GM10847 (cell line): Measurements from ENCODE around the gene CIRBP.

Source experiments
- POLR2A ChIP-seq: IDR thresholded peaks from 2 replicates; pipeline ENCODE4 v1.6.1; 2011; ENCODE audit not compliant: insufficient read length; ENCODE audit errors: extremely low read depth

CIRBP gene

DNA sequence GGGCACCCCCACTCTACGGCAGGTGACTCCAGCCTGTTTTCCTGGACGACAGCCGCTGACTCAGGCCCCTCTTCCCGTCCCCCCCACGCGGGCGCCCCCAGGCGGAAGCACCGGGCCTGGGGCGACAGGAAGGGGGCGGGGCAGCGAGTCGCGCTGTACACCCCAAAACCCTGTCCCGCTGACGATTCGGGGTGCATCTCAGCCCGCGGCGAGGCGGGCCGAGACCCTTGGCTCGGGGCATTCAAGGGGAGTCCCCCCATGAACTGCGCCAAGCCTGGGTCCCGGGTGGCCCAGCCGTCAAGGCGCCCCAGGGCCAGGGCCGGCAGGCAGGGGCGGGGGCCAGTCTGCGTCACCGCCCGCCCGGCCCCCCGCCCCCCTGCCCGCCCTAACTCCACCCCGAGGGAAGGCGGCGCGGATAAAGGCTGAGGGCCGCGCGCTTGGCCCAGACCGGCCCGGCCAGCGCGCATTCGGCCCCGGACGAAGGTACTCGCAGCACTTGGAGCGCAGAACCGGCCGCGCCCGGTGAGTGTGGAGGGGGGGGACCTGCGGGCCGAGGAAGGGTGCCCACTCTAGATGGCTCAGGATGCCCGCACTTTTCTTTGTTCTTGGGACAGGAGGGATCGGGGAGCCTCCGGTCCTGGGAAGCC is 20.9 kb upstream of the CIRBP start, which contains the start of gene MIDN:
MIDN (plus strand) TSS at position 445 of the 647 bp plus-strand sequence. CDS start 1,714 bp downstream, outside the sequence.
- peak; percentile 92 for TF ChIP-seq POLR2A

GRCh38 chr19:1248786-1249297 is 20.3 kb upstream of the CIRBP start:
- no peak for TF ChIP-seq POLR2A

DNA sequence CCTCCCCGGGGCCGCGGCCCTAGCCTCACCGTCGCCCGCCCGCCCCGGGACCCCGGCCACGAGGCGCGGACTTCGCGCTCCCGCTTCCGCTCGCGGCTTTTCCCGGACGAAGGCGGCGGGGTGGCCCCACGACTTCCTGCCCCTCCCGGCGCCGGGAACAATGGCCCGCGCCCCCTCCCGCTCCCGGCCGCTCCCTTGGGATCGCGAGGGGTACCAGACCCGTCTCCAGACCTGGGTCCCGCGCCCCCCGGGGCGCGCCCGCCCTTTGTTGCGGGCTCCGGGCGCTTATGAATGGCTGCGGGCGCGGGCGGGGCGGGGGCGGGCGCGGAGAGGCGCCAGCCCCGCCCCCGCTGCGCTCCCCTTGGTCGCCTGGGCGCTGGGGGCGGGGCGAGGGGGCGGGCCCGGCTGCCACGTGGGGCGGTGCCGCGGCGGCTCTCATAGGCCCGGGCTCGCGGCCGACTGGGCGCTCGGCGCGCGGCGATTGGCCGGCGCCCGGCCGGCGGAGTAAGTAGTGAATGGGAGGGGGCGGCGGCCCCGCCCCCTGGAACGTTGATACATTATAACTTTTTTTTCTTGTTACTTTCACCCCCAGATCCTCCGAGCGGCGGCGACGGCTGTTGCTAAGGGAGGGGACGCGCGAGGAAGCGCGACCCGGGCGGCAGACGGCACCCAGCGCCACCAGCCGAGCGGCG is 19.7 kb upstream of the CIRBP start:
- peak; percentile 61 for TF ChIP-seq POLR2A

DNA sequence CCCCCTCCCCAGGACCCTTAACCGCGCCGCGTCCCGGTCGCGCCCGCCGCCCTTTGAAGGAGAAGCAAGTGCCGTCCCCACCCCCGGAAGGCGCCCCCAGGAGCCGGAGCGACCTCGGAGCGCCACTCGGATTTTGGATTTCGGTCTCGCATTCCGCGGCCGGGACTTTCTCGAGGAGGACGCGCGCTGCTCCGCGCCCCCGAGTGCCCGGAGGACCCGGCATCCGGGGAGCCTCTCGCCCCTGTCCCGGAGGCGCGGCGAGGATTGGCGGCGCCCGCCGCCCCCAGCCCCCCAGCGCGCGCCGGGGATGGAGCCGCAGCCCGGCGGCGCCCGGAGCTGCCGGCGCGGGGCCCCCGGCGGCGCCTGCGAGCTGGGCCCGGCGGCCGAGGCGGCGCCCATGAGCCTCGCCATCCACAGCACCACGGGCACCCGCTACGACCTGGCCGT is 19.1 kb upstream of the CIRBP start:
- peak; percentile 7 for TF ChIP-seq POLR2A

DNA sequence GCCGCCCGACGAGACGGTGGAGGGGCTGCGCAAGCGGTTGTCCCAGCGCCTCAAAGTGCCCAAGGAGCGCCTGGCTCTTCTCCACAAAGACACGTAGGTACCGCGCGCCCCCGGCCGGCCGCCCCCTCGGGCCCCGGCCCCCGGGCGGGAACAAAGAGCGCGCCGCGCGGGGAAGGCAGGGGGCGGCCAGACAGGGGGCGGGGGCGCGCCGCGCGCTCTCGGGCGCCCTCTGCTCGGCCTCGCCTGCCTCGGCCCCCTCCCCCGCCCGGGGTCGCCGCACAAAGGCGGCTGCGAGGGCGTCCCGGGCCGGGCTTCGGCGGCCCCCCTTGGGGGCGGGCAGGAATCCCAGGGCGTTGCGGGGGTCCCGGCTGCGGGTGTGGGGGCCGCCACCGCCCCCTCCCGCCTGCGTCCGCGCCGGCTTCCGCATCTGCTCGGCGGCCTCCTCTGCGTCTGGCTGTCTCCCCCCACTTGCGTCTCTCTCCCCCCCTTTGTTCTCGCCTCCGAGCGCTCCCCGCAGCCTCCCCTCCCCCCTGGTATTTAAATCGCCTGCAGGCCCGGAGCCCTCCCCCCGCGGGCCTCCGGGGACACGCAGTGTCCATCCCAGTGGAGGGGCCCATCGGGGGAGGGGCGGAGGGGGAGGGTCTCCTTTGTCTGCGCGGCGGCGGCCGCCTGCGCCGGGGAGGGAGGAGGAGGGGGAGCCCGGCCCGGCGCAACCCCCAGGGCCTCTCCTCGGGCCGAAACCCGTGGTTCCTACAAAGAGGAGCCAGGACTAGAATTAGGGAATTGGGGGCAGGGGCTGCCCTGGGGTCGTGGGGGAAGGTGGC is 18.5 kb upstream of the CIRBP start:
- TF ChIP-seq POLR2A, result peak; percentile 13

DNA sequence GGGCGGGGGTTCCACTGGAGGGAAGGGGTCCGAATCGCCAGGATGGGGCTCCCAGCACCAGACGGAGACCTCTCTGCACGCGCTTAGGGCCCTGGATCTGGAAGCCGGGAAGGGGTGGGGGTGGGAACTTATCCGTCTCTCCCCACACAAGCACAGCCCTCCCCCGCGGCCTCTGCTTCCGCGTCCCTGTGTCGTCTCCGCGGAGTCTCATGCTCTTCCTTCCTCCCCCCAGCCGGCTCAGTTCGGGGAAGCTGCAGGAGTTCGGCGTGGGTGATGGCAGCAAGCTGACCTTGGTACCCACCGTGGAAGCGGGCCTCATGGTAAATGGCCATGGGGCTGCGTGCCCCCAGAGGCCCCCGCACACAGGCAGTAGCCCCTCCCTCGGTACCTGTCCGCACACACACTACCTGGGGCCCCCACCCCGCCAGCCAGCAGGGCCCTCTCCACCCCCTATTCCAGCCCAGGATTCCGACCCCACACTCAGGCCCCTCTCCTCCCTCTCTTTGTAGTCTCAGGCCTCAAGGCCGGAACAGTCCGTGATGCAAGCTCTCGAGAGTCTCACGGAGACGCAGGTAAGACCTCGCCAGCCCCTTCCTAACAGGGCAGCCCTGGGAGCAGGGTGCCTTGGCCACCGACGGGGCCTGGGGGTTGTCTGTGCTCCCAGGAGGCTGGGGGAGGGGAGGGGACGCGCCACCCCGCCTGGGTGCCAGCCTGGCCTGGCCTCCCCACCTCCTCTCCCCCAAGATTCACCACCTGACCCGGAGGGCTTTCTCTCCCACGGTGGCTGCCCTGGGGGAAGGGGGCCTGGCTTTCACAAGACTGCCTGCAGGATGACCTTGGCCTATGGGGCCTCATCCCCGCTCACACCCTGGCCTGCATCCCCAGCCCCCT is 17.6 kb upstream of the CIRBP start:
- peak; percentile 10 for TF ChIP-seq POLR2A

GRCh38 chr19:1252221-1252820 is 16.8 kb upstream of the CIRBP start:
- no peak for TF ChIP-seq POLR2A

- no peak for TF ChIP-seq POLR2A
Observed at GRCh38 chr19:1252821-1253513, 16.2 kb upstream of the CIRBP start.

DNA sequence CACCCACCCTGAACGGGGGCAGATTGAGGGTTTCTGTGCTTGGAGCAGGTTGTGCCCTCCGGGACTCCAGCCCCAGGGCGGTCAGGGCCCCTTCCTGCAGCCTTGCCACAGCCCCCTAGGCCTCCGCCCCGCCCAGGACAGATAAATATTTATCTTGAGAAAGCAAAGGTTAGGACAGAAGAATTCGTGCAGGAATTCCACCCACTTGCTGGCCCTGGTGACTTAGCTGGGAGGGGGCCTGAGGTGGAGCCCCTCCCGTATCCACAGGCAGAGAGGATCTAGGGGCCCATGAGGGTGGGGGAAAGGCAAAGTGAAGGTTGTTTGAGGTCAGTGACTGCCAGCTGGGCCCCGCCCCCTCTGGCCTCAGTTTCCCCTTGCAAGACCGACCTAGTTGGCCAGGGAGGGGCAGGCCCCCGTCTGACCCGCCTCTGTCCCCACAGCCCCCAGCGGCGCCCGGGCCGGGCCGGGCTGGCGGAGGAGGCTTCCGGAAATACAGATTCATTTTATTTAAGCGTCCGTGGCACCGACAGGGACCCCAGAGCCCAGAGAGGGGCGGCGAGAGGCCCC is 15.5 kb upstream of the CIRBP start:
- no peak for TF ChIP-seq POLR2A

GRCh38 chr19:1254081-1254527 is 15.0 kb upstream of the CIRBP start:
- no peak for TF ChIP-seq POLR2A

DNA sequence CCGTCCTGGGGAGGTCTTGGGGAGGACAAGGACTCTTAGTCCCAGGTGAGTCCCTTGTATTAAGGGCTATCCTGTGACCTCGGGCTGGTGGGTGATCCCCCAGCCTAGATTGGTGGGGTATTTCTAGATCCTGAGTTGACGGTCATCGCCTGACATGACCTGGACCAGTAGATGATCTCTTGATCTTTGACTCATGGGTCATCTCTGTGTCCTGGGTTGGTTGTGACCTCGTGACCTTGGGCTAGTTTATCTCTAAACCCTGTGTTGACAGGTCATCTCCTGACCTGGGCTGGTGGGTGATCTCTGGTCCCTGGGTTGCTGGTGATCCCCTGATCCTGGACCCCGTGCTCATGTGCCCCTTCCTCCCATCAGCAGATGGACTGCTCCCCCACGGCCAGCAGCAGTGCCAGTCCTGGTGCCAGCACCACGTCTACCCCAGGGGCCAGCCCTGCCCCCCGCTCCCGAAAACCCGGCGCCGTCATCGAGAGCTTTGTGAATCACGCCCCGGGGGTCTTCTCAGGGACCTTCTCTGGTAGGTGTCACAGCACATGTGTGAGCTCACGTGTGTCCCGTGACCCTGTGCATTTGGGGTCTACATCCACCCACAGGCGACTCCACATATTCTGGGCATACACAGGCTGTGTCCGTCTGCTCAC is 14.5 kb upstream of the CIRBP start:
- no peak for TF ChIP-seq POLR2A

GRCh38 chr19:1255186-1256161 is 13.7 kb upstream of the CIRBP start:
- TF ChIP-seq POLR2A, result no peak
